Measurements from ENCODE around the gene ISYNA1.

DNA sequence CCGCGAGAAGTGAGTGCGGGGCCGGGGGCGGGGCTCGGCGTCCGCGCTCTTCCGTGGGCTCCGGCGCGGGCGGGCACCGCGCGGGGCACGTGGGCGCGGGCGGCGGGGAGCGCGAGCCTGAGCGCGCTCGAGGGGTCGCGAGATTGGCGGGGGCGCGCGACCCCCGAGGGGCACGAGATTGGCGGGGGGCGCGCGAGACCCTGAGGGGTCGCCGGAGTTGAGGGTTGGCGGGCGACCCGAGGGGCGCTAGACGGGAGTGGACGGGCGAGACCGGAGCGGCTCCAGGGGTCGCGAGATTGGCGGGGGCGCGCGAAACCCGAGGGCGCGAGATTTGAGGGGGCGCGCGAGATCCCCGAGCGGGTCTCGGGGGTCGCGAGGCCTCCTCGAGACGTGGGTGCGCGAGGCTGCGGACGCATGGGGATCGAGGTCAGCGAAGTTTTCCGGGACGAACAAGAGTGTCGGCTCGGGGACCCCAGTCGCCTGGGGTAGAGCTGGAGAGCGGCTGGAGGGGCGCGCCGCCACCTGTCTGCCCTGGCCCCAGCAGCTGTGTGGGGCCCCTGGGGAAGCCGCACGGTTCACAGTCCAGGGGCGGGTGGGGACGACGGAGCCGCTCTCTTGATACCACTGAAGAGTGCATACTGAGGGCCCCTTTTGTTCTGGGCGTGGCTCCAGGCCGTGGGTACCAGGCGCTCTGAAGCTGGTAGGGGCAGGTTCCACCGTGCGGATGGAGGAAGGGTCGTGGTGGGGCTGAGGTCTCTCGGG is 18.1 kb downstream of the ISYNA1 start:
- TF ChIP-seq, protein P1, sequence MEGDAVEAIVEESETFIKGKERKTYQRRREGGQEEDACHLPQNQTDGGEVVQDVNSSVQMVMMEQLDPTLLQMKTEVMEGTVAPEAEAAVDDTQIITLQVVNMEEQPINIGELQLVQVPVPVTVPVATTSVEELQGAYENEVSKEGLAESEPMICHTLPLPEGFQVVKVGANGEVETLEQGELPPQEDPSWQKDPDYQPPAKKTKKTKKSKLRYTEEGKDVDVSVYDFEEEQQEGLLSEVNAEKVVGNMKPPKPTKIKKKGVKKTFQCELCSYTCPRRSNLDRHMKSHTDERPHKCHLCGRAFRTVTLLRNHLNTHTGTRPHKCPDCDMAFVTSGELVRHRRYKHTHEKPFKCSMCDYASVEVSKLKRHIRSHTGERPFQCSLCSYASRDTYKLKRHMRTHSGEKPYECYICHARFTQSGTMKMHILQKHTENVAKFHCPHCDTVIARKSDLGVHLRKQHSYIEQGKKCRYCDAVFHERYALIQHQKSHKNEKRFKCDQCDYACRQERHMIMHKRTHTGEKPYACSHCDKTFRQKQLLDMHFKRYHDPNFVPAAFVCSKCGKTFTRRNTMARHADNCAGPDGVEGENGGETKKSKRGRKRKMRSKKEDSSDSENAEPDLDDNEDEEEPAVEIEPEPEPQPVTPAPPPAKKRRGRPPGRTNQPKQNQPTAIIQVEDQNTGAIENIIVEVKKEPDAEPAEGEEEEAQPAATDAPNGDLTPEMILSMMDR (IDR thresholded peaks at IDR 0.05; ENCODE audit: low read depth, low read length, poor library complexity, severe bottlenecking), result no peak
- TF ChIP-seq EZH2phosphoT487 (IDR thresholded peaks at IDR 0.05; ENCODE audit: borderline replicate concordance, low read length), result no peak

All from DOHH2 (cell line).